Cardiac fibroblast (primary cell): ENCODE results near the gene MSH5.

Experiments
- DNase-seq, 2 donors: peaks; one replicate each; pipeline versions ENCODE4 v3.0.0 to v3.0.0-alpha.2; 2010; ENCODE audit warnings: low read depth in 2 of 2
- H3K4me3 ChIP-seq, 2 donors: replicated peaks in 1 of 2; 1 replicate in 1 of 2; 2 replicates in 1 of 2; pipeline ENCODE4 v1.5.1; 2011; ENCODE audit warnings: low read depth in 2 of 2, low read length in 2 of 2, mild to moderate bottlenecking in 2 of 2, moderate library complexity in 1 of 2
- TF ChIP-seq, protein P1 (sequence below): IDR thresholded peaks from one replicate; pipeline ENCODE4 v1.5.1; 2011; ENCODE audit warnings: low read depth, mild to moderate bottlenecking, low read length, inconsistent platforms

The MSH5 gene

DNA sequence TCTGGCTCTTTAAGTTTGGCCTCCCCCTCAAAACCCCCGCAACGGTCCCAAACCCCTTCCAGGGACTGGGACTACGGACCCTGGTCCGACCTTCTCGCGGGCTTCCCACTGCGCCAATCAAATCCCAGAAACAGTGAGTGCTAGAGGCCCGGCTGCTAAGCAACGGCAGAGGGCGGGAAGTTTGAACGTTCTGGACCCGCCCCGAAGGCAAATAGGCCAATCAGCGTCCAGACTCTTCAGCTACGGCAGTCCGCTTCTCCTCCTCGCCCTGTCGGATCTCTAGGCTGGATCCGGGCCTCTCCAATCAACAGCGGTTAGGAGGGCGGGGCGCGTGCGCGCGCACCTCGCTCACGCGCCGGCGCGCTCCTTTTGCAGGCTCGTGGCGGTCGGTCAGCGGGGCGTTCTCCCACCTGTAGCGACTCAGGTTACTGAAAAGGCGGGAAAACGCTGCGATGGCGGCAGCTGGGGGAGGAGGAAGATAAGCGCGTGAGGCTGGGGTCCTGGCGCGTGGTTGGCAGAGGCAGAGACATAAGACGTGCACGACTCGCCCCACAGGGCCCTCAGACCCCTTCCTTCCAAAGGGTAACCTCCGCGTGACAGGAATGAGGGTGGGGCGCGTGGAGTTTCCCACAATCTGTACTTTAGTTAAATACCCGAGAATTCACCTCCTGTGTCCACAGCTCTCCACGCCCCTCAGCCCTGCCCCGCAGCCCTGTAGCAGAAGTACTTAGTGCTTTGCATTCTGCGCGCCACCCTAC is at the start of gene MSH5:
TSS of gene MSH5 (plus strand) at position 367 of the 758 bp plus-strand sequence. CDS start 462 bp downstream, outside the sequence.
- peak; percentile 99 for DNase-seq
- H3K4me3 ChIP-seq, result peak within 1 kb of the TSS; percentile 89 to 94
- TF ChIP-seq, protein P1, sequence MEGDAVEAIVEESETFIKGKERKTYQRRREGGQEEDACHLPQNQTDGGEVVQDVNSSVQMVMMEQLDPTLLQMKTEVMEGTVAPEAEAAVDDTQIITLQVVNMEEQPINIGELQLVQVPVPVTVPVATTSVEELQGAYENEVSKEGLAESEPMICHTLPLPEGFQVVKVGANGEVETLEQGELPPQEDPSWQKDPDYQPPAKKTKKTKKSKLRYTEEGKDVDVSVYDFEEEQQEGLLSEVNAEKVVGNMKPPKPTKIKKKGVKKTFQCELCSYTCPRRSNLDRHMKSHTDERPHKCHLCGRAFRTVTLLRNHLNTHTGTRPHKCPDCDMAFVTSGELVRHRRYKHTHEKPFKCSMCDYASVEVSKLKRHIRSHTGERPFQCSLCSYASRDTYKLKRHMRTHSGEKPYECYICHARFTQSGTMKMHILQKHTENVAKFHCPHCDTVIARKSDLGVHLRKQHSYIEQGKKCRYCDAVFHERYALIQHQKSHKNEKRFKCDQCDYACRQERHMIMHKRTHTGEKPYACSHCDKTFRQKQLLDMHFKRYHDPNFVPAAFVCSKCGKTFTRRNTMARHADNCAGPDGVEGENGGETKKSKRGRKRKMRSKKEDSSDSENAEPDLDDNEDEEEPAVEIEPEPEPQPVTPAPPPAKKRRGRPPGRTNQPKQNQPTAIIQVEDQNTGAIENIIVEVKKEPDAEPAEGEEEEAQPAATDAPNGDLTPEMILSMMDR, result no peak

DNA sequence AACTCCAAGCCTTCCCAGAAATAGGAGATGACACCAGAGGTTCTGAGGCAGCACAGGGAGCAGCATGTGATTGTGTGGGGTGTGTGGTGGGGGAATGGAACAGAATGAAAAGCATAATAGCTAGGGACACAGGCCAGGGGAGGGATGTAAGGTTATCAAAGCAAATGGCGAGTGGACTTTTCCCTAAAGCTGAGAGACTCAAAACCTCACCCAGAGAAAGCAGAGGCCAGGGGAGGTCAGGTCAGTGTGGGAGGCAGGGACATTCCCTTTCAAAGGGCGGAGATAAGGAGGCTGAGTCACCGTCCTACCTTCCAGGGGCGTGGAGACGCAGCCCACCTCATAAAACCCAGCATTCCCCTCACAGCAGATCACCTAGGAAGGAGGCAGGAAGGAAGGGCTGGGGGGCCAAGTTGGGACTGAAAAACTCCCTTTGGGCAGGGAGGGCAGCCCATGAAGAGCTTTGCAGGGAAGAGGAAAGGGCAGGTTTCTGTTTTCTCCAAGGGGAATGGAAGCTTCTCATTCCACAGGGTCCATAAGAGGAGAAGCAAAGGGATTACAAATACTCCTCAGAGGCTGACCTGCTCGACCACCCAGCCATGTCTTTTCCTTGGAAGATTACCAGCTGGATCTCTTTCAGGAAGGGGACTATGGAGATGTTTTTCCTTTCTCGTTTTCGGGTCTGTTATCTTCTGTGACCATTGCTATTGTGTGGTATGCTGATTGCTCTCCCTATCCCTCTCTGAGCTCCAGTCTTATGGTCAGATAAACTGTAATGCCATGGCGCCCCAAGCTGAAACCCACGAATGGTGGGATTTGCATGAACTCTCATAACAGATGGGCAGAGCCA is 49.4 kb upstream of the MSH5 start:
- TF ChIP-seq, protein P1, result no peak
- H3K4me3 ChIP-seq, result no peak overlapping the region
- DNase-seq, result no peak

DNA sequence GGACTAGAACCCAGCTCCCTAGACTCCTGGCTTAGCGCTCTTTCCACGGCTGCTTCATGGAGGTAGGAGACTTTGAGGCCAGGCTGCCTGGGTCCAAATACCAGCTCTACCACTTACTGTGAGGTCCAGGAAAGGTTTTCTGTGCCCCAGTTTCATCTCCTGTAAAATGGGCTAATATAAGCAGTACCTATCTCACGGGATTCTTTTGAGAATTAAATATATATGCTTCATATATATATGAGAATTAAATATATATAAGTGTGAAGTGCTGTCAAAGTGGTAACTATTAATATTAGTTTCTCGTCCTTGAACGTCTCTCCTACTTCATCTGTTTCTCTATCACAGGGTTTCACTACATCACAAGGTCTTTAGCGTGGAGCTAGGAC is 48.7 kb upstream of the MSH5 start:
- TF ChIP-seq, protein P1, result no peak
- DNase-seq, result no peak
- no peak overlapping the region for H3K4me3 ChIP-seq

DNA sequence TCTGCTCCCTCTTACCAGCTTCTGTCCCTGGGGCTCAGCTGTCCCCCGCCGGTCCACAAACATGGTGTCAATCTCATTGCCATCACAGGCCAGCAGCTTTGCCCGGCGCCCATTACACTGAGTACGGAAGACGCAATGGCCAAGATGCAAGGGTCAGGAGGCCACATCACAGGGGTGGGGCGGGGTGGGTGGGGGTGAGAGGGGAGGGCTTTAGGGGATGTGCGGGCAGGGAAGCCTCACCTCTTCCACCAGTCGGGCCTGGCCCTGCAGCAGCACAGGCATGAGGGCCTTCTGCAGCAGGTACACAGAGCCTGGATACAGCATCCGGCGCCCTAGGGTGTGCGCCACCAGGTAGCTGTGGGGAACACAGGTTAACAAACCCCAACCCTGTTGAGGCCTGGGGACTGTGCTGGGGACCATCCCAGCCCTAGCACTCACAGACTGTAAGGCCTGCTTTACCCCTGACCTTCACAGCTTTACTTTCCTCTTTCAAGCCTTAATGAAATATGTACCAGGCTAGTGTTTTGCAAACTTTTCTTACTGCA is 48.2 kb upstream of the MSH5 start:
- no peak overlapping the region for H3K4me3 ChIP-seq
- TF ChIP-seq, protein P1, result no peak
- no peak for DNase-seq

DNA sequence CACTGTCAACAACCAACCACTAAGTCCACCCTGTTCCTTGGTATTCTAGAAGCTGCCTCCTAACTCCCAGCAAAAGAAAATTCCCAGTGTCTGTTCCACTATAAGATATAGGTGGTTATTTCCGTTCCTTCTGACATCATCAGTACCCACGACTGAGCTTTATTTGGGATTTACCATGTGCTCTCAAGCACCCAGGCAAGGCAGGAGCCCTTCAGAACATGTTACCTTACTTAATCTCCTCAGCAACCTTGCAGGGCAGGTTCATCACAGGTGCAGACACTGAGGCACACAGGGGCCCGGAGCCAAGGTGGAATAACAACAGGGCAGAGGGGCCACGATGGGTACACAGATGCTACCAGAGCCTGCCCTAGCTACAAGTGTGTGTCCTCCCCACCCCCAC is 47.5 kb upstream of the MSH5 start:
- DNase-seq, result no peak
- H3K4me3 ChIP-seq, result no peak overlapping the region
- TF ChIP-seq, protein P1, result no peak

DNA sequence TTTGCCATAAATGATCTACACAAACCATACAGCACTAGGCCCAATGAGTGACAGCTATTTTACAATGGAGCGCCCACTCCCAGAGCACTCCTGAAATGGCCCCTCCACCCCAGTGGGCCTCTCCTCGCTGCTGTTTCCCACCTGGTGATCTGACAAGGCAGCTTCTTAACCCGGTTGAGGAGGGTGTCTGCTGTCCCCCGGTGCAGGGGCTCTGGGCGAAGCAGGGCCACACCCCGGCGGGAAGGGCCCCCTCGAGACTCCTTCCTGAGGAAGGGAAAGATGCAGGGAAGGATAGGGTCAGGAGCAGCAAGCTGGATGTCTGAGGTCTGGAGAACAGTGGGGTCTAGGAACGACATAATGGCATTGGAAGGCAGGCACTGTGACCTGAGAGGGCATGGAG is 46.9 kb upstream of the MSH5 start:
- TF ChIP-seq, protein P1, result no peak
- no peak for DNase-seq
- H3K4me3 ChIP-seq, result no peak overlapping the region
